Measurements from ENCODE around the gene GNAL.

DNA sequence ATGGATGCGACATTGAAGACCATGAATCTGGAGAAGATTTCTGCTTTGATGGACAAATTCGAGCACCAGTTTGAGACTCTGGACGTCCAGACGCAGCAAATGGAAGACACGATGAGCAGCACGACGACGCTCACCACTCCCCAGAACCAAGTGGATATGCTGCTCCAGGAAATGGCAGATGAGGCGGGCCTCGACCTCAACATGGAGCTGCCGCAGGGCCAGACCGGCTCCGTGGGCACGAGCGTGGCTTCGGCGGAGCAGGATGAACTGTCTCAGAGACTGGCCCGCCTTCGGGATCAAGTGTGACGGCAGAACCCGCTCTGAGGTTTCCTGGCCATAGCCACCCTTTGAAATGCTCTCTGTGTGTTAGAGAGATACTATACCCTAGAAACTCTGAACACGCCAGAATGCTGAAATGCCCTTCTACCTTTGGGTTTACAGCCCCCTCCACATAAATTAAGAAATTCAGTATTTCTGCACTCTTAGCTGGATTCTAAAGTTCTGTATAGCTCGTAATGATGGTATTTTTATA is 162.8 kb downstream of the GNAL start:
- TF ChIP-seq RARB (CRISPR knock-in tag; IDR thresholded peaks at IDR 0.05) = no peak
- no peak for TF ChIP-seq ZNF8 (CRISPR knock-in tag; IDR thresholded peaks at IDR 0.05)
